GF-D8 (cell line): ENCODE results near the gene NTHL1.

Experiments
- DNase-seq: peaks from one replicate; lab custom pipeline; 2025; lab: John Stamatoyannopoulos, UW

NTHL1 gene

DNA sequence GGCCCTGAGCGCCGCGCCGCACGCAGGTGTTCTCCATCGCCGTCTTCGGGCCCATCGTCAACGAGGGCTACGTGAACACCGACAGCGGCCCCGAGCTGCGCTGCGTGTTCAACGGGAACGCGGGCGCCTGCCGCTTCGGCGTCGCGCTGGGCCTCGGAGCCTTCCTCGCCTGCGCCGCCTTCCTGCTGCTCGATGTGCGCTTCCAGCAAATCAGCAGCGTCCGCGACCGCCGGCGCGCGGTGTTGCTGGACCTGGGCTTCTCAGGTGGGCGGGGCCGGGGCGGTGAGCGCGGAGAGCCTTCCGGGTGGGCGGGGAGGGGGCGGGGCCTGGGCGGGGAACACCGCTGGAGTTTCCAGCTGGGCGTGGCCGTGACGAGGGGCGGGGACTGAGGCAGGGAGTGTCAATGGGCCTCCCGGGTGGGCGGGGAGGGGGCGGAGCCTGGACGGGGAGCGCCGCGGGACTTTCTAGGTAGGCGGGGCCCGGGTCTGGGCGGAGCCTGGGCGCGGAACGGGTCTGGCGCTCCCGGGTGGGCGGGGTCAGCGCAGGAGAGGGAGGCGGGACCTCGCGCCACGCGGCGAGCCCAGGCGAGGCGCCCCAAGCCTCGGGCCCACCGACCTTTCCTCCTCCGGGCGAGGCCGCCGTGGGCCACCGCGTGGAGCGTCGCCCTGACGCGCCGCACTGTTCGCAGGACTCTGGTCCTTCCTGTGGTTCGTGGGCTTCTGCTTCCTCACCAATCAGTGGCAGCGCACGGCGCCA, 55.5 kb downstream of the NTHL1 start:
- peak; percentile 83 for DNase-seq

DNA sequence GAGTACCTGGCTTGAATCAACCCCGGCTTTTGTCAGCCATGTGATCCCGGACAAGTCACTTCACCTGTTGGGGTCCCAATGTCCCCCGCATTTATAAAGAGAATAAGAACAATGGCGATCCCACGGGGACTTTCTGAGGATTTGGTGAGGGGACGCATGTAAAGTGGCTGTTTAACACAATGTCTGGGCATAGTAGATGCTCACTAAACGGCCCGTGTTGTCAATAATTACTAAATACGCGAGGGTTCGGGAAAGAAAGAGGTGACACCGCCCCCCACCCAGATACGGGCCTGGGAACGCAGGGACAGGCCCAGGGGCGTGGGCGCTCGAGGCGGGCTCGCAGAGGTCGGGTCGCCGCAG, 56.1 kb downstream of the NTHL1 start:
- no peak for DNase-seq

- DNase-seq: peak; percentile 47
Measured at GRCh38 chr16:1991135-1991551, 56.5 kb downstream of the NTHL1 start.

GRCh38 chr16:1990351-1991134, 57.1 kb downstream of the NTHL1 start:
- DNase-seq: no peak

GRCh38 chr16:1990101-1990350, 57.6 kb downstream of the NTHL1 start:
- DNase-seq: no peak
